UCSD-AML1 (cell line): ENCODE results near the gene SYTL1.
A peak's percentile ranks its signal among the peaks of the same experiment; 100 is the strongest.

Experiments used
- DNase-seq: peaks from one replicate; lab custom pipeline; 2025; ENCODE audit not compliant: unreplicated experiment; lab: John Stamatoyannopoulos, UW

SYTL1 gene

GRCh38 chr1:27363766-27364695 is 22.2 kb downstream of the SYTL1 start:
- no peak for DNase-seq

- DNase-seq: no peak
These were observed 23.0 kb downstream of the SYTL1 start for GRCh38 chr1:27364696-27365371.

- DNase-seq: peak; percentile 91
These were observed 23.7 kb downstream of the SYTL1 start for GRCh38 chr1:27365372-27366112.

GRCh38 chr1:27366113-27366410 is 24.2 kb downstream of the SYTL1 start:
- DNase-seq: peak; percentile 83

- DNase-seq: peak; percentile 73
These were observed 24.8 kb downstream of the SYTL1 start, which contains the start of gene MAP3K6 for GRCh38 chr1:27366411-27367159. MAP3K6 (minus strand) TSS chr1:27366961; CDS start chr1:27366597, 364 bp downstream.

GRCh38 chr1:27367160-27367650 is 25.4 kb downstream of the SYTL1 start:
- DNase-seq: no peak

- peak; percentile 75 for DNase-seq
These were observed 27.2 kb downstream of the SYTL1 start for GRCh38 chr1:27368869-27369582.

GRCh38 chr1:27372022-27372807 is 30.4 kb downstream of the SYTL1 start:
- no peak for DNase-seq

- no peak for DNase-seq
These were observed 31.2 kb downstream of the SYTL1 start for GRCh38 chr1:27372808-27373690.

GRCh38 chr1:27374362-27375086 is 32.7 kb downstream of the SYTL1 start, which contains the start of gene FCN3:
FCN3 (minus strand) TSS chr1:27374824; CDS start chr1:27374818, 6 bp downstream.
- DNase-seq: no peak

GRCh38 chr1:27377760-27378495 is 36.1 kb downstream of the SYTL1 start:
- DNase-seq: peak; percentile 27

- no peak for DNase-seq
These were observed 37.8 kb downstream of the SYTL1 start for GRCh38 chr1:27379564-27380122.

- DNase-seq: no peak
These were observed 38.4 kb downstream of the SYTL1 start for GRCh38 chr1:27380224-27380623.

- DNase-seq: no peak
These were observed 39.2 kb downstream of the SYTL1 start for GRCh38 chr1:27380766-27381733.
